ENCODE measurements around the gene EFNA3.
A peak's percentile ranks its signal among the peaks of the same experiment; 100 is the strongest.

The EFNA3 gene

GRCh38 chr1:155068599-155068998 is 10.0 kb upstream of the EFNA3 start:
- no peak for DNase-seq
- TF ChIP-seq, protein P1, sequence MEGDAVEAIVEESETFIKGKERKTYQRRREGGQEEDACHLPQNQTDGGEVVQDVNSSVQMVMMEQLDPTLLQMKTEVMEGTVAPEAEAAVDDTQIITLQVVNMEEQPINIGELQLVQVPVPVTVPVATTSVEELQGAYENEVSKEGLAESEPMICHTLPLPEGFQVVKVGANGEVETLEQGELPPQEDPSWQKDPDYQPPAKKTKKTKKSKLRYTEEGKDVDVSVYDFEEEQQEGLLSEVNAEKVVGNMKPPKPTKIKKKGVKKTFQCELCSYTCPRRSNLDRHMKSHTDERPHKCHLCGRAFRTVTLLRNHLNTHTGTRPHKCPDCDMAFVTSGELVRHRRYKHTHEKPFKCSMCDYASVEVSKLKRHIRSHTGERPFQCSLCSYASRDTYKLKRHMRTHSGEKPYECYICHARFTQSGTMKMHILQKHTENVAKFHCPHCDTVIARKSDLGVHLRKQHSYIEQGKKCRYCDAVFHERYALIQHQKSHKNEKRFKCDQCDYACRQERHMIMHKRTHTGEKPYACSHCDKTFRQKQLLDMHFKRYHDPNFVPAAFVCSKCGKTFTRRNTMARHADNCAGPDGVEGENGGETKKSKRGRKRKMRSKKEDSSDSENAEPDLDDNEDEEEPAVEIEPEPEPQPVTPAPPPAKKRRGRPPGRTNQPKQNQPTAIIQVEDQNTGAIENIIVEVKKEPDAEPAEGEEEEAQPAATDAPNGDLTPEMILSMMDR (IDR thresholded peaks at IDR 0.05; ENCODE audit: low read depth, low read length, missing control alignments): no peak
- no peak overlapping the region for H3K27ac ChIP-seq
- H3K27me3 ChIP-seq (replicated peaks): no peaks in the 10 kb centered on the region
- in situ Hi-C loops (cut with HindIII; ENCODE audit: low pct_ligation_motif_present, low sequenced_read_pairs): no loop called here
- no peak overlapping the region for H3K4me3 ChIP-seq (ENCODE audit: low read depth, low read length)
- H3K36me3 ChIP-seq (replicated peaks): peaks cover 3% of the 10 kb centered on the region

DNA sequence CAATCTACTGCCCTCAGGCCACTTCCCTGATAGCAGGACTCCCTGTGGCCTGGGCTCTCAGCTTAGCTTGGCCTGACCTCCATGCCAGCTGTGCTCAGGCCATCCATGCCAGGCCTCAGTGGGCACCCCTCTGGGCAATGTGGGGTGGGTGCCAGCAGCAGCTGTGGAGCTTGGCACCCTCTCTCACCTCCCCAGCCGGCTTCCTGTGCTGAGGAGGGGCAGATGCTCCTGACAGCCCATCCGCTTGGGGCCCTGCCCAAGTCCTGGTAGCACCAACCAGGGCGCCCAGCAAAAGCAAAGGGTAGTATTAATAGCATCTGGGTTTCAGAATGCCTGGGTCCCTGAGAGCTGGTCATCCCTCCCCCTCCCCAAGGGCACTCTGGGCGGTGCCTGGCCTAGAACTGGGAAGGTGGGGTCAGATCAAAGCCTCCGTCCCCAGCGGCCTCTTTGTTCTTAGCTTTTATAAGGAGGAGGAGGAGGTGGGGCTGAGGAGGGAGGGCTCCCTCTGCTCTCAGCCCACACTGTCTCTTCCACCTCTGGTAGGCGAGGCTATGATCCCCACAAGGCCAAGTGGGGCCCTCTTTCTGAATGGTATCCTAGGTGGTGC is 9.0 kb upstream of the EFNA3 start:
- Histone ChIP-seq H3K36me3 (replicated peaks) (peaks cover 3% of the 10 kb centered on the region), H3K4me3 (ENCODE audit: low read depth, low read length) (no peak overlapping the region), H3K27me3 (replicated peaks) (no peaks in the 10 kb centered on the region), H3K27ac (no peak overlapping the region)
- no peak for DNase-seq
- in situ Hi-C loops (cut with HindIII; ENCODE audit: low pct_ligation_motif_present, low sequenced_read_pairs): no loop called here
- TF ChIP-seq, protein P1 (IDR thresholded peaks at IDR 0.05; ENCODE audit: low read depth, low read length, missing control alignments): no peak

DNA sequence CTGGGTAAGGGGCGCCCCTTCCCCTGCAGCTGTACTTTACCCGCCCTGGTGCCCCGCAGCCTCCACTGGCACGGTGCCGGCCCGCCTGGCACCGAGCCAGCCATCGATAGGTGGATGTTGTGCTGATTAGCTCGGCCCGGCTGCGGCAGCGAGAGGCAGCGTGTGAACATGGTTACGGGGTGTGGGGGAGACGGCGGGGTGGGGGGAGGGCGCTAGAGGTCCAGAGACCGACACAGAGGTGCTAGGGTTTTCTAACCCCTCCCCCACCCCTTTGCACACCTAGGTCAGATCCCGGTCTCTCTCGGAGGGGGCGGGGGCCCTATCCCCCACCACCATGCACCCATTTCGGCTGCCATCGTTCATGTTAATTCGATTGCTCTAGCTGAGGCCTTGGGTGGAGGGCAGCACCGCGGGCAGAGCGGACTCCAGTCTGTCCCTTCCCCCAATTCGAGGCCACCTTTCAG is 8.4 kb upstream of the EFNA3 start:
- no peak for DNase-seq
- peaks cover 3% of the 10 kb centered on the region for H3K36me3 ChIP-seq (replicated peaks)
- H3K27me3 ChIP-seq (replicated peaks): no peaks in the 10 kb centered on the region
- H3K4me3 ChIP-seq (ENCODE audit: low read depth, low read length): peak overlapping the region; percentile 52
- in situ Hi-C loops (cut with HindIII; ENCODE audit: low pct_ligation_motif_present, low sequenced_read_pairs): no loop called here
- no peak overlapping the region for H3K27ac ChIP-seq
- TF ChIP-seq, protein P1 (IDR thresholded peaks at IDR 0.05; ENCODE audit: low read depth, low read length, missing control alignments): no peak

GRCh38 chr1:155070721-155071569 is 7.7 kb upstream of the EFNA3 start:
- TF ChIP-seq, protein P1 (IDR thresholded peaks at IDR 0.05; ENCODE audit: low read depth, low read length, missing control alignments): peak; percentile 53
- Histone ChIP-seq H3K36me3 (replicated peaks) (peaks cover 3% of the 10 kb centered on the region), H3K27me3 (replicated peaks) (no peaks in the 10 kb centered on the region), H3K27ac (no peak overlapping the region), H3K4me3 (ENCODE audit: low read depth, low read length) (peak overlapping the region; percentile 52)
- in situ Hi-C loops (cut with HindIII; ENCODE audit: low pct_ligation_motif_present, low sequenced_read_pairs): no loop called here
- peak; percentile 53 for DNase-seq

DNA sequence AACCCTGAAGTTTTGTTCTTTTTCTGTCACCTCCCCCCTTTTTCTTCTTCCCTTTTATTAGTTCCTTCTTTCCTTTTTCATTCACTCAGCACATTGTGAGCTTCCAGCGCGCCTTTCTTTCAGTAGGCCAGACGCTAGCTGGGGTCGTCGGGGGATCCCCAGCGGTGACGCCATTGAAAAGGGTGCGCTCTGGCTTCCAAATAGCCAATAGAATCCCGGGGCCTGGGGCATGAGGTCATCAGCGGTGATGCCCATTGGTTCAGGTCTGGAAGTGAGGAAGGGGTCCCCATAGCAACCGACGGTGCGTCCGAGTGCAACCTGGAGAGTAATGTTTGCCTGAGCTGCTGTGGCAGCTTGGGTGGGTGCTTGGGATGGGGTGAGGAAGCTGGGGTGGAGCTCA is 6.9 kb upstream of the EFNA3 start:
- DNase-seq: no peak
- H3K27ac ChIP-seq: no peak overlapping the region

More for the DNA sequence above, 6.9 kb upstream of the EFNA3 start:
- no peaks in the 10 kb centered on the region for H3K27me3 ChIP-seq (replicated peaks)
- H3K36me3 ChIP-seq (replicated peaks): peaks cover 3% of the 10 kb centered on the region
- no peak overlapping the region for H3K4me3 ChIP-seq (ENCODE audit: low read depth, low read length)
- in situ Hi-C loops (cut with HindIII; ENCODE audit: low pct_ligation_motif_present, low sequenced_read_pairs): no loop called here
- TF ChIP-seq, protein P1 (IDR thresholded peaks at IDR 0.05; ENCODE audit: low read depth, low read length, missing control alignments): no peak

Measured in brain microvascular endothelial cell (primary cell).